Hematopoietic multipotent progenitor cell treated with erythropoietin and hydrocortisone succinate and interleukin-3 and kit ligand, for 6 days (in vitro differentiated cells): Measurements from ENCODE around the gene PGGHG.
"Not testable (repeated sequence)": the region's sequence is repeated elsewhere in the genome, so short reads cannot be mapped to it uniquely, and the experiment has no call there.

Experiments
- DNase-seq: peaks from one replicate; pipeline ENCODE4 v3.0.0-alpha.2; 2015

The PGGHG gene

GRCh38 chr11:299081-299891, 10.4 kb downstream of the PGGHG start, which contains the start of gene IFITM5:
TSS of gene IFITM5 (minus strand) at chr11:299526. CDS start at chr11:299490, 36 bp downstream.
- no peak for DNase-seq

- DNase-seq: peak; percentile 57
These were observed 11.2 kb downstream of the PGGHG start for GRCh38 chr11:299951-300735.

GRCh38 chr11:303363-303762, 14.4 kb downstream of the PGGHG start:
- DNase-seq: no peak

- DNase-seq: no peak
These were observed 15.2 kb downstream of the PGGHG start for GRCh38 chr11:304061-304506.

- peak; percentile 89 for DNase-seq
These were observed 16.3 kb downstream of the PGGHG start for GRCh38 chr11:304915-305843.

GRCh38 chr11:305844-306211, 16.9 kb downstream of the PGGHG start:
- DNase-seq: no peak

GRCh38 chr11:306645-307371, 17.9 kb downstream of the PGGHG start:
- DNase-seq: no peak

GRCh38 chr11:307766-308708, 19.1 kb downstream of the PGGHG start, which contains the start of gene IFITM2:
TSS of gene IFITM2 (plus strand) at chr11:307816. CDS start at chr11:308193, 377 bp downstream.
- peak; percentile 81 for DNase-seq

- peak; percentile 30 for DNase-seq
These were observed 20.1 kb downstream of the PGGHG start for GRCh38 chr11:308740-309665.

- not testable (repeated sequence) for DNase-seq
These were observed 21.1 kb downstream of the PGGHG start for GRCh38 chr11:309979-310572.

- not testable (repeated sequence) for DNase-seq
These were observed 22.3 kb downstream of the PGGHG start for GRCh38 chr11:311013-311748.

GRCh38 chr11:312092-312816, 23.3 kb downstream of the PGGHG start:
- DNase-seq: no peak

- DNase-seq: no peak
These were observed 24.4 kb downstream of the PGGHG start for GRCh38 chr11:313304-313786.

- peak; percentile 67 for DNase-seq
These were observed 25.0 kb downstream of the PGGHG start, which contains the start of gene IFITM1 for GRCh38 chr11:313787-314553. TSS of gene IFITM1 (plus strand) at chr11:314040. CDS start at chr11:314171, 131 bp downstream.

GRCh38 chr11:314554-314875, 25.6 kb downstream of the PGGHG start:
- not testable (repeated sequence) for DNase-seq

GRCh38 chr11:315051-315481, 26.1 kb downstream of the PGGHG start:
- no peak for DNase-seq

- no peak for DNase-seq
These were observed 26.6 kb downstream of the PGGHG start for GRCh38 chr11:315516-315994.
